Stimulated activated CD4-positive, alpha-beta T cell treated with anti-CD3 and anti-CD28 coated beads, TNF-alpha, amount 100 ng/mL, for 4 hours (primary cell): ENCODE measurements around the gene SLCO2B1.

Source experiments
- DNase-seq, 3 experiments: peaks; one replicate each; pipeline ENCODE4 v3.0.0-alpha.2; 2020; ENCODE audit warnings: low read depth in 3 of 3

SLCO2B1 gene

DNA sequence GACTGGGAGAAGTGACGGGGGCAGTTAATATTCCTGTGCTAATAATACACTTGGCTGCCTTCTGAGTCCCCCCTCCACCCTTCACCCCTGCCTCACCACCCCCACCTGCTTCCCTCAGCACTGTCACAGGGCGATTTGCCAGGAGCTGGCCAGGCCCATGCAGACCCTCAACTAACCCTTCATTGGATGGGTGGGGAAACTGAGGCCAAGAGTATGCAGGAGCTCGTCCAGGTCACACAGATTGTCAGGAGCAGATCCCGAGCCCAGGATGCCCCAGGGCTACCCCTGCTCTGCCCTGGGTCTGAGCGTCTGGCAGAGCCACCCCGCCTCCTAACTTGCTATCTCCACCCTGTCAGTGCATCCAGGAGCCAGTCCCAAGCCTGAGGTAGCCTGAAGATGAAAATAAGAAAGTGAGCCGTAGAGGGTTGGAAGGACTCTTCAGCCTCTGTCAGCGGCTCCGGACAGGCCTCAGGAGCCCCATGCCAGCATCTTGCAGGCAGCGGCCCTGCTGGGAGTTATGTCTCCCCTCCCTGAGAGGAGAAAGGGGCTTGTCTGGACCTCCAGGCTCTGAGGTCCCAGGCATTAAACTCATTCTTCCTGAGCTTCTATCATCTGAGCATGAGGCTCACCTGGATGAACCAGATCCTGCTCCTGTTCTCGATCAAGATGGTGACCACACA lies 95.9 kb downstream of the SLCO2B1 start:
- DNase-seq, result no peak

DNA sequence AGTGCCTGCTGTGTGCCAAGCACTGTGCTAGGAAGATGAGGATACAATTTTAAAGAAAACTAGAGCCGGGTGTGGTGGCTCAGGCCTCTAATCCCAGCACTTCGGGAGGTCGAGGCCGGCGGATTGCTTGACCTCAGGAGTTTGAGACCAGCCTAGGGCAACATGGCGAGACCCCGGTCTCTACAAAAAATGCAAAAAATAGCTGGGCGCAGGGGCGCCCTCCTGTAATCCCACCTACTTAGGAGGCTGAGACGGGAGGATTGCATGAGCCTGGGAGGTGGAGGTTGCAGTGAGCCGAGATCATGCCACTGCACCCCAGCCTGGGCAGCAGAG lies 98.0 kb downstream of the SLCO2B1 start:
- DNase-seq, result no peak

DNA sequence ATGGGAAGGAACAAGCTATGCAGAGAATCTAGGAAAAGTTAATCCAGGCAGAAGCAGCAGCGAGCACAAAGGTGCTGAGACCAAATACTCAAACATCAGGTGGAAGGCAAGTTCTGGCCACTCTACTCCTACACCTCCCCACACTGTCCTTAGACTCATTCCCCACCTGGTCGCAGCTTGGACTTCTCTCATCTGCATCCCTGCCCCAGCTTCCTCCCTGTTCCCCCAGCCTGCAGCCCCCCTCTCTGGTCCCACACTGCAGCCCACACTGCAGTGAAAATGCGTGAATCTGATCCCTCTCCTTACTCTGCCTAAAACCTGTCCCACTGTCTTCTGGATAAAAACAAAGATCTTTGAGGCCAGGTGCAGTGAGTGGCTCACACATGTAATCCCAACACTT lies 98.8 kb downstream of the SLCO2B1 start:
- no peak for DNase-seq

DNA sequence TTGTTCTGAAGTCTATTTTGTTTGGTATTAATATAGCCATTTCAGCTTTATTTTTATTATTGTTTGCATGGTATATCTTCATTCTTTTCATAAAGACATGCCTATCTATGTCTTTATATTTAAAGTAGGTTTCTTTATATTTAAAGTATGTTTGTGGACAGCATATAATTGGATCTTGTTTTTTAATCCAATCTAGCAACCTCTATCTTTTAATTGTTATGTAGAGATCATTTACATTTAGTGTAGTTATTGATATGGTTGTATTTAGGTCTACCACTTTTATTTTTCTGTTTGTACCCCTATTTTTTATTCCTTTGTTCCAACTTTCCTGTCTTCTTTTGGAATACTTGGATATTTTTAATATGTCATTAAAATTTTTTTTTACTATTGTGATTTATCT lies 103.4 kb downstream of the SLCO2B1 start:
- no peak for DNase-seq
